ENCODE results near the gene TMC3. TPM values are rescaled to one million over a fixed set of nuclear protein-coding genes. Genes with fewer than 3 reads are reported as not detected.

Gene TMC3
- total and polyA plus RNA-seq, 10 of the 15 experiments (the other 5 are each of a cell fraction or from before 2014, with no cell fraction given): 0.03 to 0.04 (median 0.04) TPM; not detected in 7

DNA sequence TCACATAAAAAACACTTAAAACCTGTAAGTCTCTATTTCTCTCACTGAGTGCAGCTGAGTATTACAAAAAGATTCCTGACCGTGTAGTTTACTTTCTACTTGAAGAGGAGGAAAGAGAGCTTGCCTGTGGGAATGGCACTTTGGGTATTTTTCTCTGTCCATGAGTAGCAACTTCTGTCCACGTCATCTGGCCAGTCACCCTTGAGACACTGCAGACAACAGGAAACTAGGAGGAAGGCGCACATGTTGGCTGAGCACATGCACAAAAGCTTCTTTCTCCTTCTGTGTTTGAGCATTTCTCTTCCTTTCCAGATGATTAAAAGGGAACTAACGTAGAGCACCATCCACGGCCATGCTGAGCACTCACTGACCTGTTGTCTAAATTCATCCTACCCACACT is 69.8 kb downstream of the TMC3 start:
- POLR2A ChIA-PET: interaction anchor here (1.0 to 7.0 kb wide), 3 partner anchors 12 to 19 kb away, joined by 4 to 103 read pairs (median 6); partner anchors contain the start of gene STARD5
- peaks cover 58% of the 10 kb centered on the region for H3K79me2 ChIP-seq (ENCODE audit: control insufficient read depth, insufficient read depth, low read length)
- intact Hi-C loops (cut with micrococcal nuclease; ENCODE audit: unreplicated experiment) (no loop called here), in situ Hi-C loops (cut with MboI) (no loop called here)
- H2AFZ ChIP-seq (ENCODE audit: control insufficient read depth, low read depth, low read length): no peak overlapping the region
- H3K4me2 ChIP-seq (ENCODE audit: control insufficient read depth, insufficient read depth): peak overlapping the region; percentile 91
- SMC1A ChIA-PET (ENCODE audit: uncharacterized antibody, unreplicated experiment): interaction anchor here (1.0 to 5.3 kb wide), 7 partner anchors 9 to 38 kb away, joined by 3 to 107 read pairs (median 4); no protein-coding TSS in a partner anchor
- H3K9ac ChIP-seq (ENCODE audit: control insufficient read depth, insufficient read depth, low read length): no peak overlapping the region; the same call in 1 of the 2 replicates
- 41% methylated on average over 5 of the region's 5 CpGs for WGBS (ENCODE audit: insufficient coverage, insufficient replicate concordance, low lambda C conversion rate, missing lambda C conversion rate)
- H3K9me3 ChIP-seq (replicated peaks; ENCODE audit: control insufficient read depth, insufficient read depth, low read length): no peaks in the 10 kb centered on the region
- ATAC-seq (peak; percentile 7; the same call in 1 of the 3 replicates), FAIRE-seq (no peak), DNase-seq (ENCODE audit: low read depth, low spot score) (no peak)
- BruUV-seq (replicated peaks): no TSS peak
- H3K36me3 ChIP-seq (ENCODE audit: control insufficient read depth in 2 of 2, insufficient read depth in 2 of 2, low read length in 1 of 2): peaks cover 34 to 58% of the 10 kb centered on the region in 2 experiments
- CTCF ChIA-PET: interaction anchor here (0.8 to 4.8 kb wide), 7 partner anchors 11 to 38 kb away, joined by 3 to 50 read pairs (median 4); no protein-coding TSS in a partner anchor
- peak overlapping the region; percentile 62 for H3K4me3 ChIP-seq
- peak overlapping the region; percentile 99 for H3K27ac ChIP-seq (ENCODE audit: control insufficient read depth, insufficient read depth)
- no peaks in the 10 kb centered on the region for H3K27me3 ChIP-seq (replicated peaks in 1 of 2; ENCODE audit: control insufficient read depth in 2 of 2, insufficient read depth in 2 of 2, low read length in 1 of 2)
- no peaks in the 10 kb centered on the region for H4K20me1 ChIP-seq (ENCODE audit: control insufficient read depth, insufficient read depth)
- peaks cover 43% of the 10 kb centered on the region for H3K4me1 ChIP-seq (ENCODE audit: control insufficient read depth, insufficient read depth, low read length)
- RAD21 ChIA-PET (ENCODE audit: unreplicated experiment): interaction anchor here (1.2 to 5.6 kb wide), 3 partner anchors 12 to 20 kb away, joined by 4 to 83 read pairs (median 6); partner anchors contain the start of gene STARD5
- TF ChIP-seq POLR2AphosphoS2 (IDR thresholded peaks at IDR 0.05; ENCODE audit: low read depth, low read length): peak; percentile 49; the same call in 1 of the 2 replicates
- TF ChIP-seq, protein P1, sequence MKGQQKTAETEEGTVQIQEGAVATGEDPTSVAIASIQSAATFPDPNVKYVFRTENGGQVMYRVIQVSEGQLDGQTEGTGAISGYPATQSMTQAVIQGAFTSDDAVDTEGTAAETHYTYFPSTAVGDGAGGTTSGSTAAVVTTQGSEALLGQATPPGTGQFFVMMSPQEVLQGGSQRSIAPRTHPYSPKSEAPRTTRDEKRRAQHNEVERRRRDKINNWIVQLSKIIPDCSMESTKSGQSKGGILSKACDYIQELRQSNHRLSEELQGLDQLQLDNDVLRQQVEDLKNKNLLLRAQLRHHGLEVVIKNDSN (IDR thresholded peaks at IDR 0.05; ENCODE audit: borderline replicate concordance, extremely low read length, insufficient read depth, low read depth, low read length): no peak
- TF ChIP-seq CREM (IDR thresholded peaks at IDR 0.05; ENCODE audit: low read depth): 0 out of 2 replicates have a peak, but pooled peaks have one; percentile 22
- TF ChIP-seq, protein P2, sequence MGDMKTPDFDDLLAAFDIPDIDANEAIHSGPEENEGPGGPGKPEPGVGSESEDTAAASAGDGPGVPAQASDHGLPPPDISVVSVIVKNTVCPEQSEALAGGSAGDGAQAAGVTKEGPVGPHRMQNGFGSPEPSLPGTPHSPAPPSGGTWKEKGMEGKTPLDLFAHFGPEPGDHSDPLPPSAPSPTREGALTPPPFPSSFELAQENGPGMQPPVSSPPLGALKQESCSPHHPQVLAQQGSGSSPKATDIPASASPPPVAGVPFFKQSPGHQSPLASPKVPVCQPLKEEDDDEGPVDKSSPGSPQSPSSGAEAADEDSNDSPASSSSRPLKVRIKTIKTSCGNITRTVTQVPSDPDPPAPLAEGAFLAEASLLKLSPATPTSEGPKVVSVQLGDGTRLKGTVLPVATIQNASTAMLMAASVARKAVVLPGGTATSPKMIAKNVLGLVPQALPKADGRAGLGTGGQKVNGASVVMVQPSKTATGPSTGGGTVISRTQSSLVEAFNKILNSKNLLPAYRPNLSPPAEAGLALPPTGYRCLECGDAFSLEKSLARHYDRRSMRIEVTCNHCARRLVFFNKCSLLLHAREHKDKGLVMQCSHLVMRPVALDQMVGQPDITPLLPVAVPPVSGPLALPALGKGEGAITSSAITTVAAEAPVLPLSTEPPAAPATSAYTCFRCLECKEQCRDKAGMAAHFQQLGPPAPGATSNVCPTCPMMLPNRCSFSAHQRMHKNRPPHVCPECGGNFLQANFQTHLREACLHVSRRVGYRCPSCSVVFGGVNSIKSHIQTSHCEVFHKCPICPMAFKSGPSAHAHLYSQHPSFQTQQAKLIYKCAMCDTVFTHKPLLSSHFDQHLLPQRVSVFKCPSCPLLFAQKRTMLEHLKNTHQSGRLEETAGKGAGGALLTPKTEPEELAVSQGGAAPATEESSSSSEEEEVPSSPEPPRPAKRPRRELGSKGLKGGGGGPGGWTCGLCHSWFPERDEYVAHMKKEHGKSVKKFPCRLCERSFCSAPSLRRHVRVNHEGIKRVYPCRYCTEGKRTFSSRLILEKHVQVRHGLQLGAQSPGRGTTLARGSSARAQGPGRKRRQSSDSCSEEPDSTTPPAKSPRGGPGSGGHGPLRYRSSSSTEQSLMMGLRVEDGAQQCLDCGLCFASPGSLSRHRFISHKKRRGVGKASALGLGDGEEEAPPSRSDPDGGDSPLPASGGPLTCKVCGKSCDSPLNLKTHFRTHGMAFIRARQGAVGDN (IDR thresholded peaks at IDR 0.05): peak; percentile 67
- TF ChIP-seq MYB (IDR thresholded peaks at IDR 0.05; ENCODE audit: borderline replicate concordance, low read depth, low read length): no peak
- peak in 1 of 2 experiments; percentile 22; a peak in 1 of 4 replicates for TF ChIP-seq BHLHE40 (IDR thresholded peaks at IDR 0.05; ENCODE audit: borderline replicate concordance in 1 of 2, low read depth in 2 of 2, low read length in 1 of 2)
- peak; percentile 85 for TF ChIP-seq MXI1 (IDR thresholded peaks at IDR 0.05; ENCODE audit: low read depth, low read length)
- TF ChIP-seq, protein P3, sequence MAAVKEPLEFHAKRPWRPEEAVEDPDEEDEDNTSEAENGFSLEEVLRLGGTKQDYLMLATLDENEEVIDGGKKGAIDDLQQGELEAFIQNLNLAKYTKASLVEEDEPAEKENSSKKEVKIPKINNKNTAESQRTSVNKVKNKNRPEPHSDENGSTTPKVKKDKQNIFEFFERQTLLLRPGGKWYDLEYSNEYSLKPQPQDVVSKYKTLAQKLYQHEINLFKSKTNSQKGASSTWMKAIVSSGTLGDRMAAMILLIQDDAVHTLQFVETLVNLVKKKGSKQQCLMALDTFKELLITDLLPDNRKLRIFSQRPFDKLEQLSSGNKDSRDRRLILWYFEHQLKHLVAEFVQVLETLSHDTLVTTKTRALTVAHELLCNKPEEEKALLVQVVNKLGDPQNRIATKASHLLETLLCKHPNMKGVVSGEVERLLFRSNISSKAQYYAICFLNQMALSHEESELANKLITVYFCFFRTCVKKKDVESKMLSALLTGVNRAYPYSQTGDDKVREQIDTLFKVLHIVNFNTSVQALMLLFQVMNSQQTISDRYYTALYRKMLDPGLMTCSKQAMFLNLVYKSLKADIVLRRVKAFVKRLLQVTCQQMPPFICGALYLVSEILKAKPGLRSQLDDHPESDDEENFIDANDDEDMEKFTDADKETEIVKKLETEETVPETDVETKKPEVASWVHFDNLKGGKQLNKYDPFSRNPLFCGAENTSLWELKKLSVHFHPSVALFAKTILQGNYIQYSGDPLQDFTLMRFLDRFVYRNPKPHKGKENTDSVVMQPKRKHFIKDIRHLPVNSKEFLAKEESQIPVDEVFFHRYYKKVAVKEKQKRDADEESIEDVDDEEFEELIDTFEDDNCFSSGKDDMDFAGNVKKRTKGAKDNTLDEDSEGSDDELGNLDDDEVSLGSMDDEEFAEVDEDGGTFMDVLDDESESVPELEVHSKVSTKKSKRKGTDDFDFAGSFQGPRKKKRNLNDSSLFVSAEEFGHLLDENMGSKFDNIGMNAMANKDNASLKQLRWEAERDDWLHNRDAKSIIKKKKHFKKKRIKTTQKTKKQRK (IDR thresholded peaks at IDR 0.05; ENCODE audit: low read depth, low read length): no peak
- TF ChIP-seq, protein P4, sequence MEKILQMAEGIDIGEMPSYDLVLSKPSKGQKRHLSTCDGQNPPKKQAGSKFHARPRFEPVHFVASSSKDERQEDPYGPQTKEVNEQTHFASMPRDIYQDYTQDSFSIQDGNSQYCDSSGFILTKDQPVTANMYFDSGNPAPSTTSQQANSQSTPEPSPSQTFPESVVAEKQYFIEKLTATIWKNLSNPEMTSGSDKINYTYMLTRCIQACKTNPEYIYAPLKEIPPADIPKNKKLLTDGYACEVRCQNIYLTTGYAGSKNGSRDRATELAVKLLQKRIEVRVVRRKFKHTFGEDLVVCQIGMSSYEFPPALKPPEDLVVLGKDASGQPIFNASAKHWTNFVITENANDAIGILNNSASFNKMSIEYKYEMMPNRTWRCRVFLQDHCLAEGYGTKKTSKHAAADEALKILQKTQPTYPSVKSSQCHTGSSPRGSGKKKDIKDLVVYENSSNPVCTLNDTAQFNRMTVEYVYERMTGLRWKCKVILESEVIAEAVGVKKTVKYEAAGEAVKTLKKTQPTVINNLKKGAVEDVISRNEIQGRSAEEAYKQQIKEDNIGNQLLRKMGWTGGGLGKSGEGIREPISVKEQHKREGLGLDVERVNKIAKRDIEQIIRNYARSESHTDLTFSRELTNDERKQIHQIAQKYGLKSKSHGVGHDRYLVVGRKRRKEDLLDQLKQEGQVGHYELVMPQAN (conservative IDR thresholded peaks at IDR 0.05): no peak
- no peak for TF ChIP-seq YY1 (IDR thresholded peaks at IDR 0.05; ENCODE audit: low read depth, low read length)
- no peak for TF ChIP-seq NFIC (IDR thresholded peaks at IDR 0.05; ENCODE audit: low read depth, low read length)
- TF ChIP-seq SMAD1 (IDR thresholded peaks at IDR 0.05; ENCODE audit: low read depth, partially characterized antibody): no peak
